Activated naive CD4-positive, alpha-beta T cell treated with Interleukin-2 at 50 U/mL for 16 hours (primary cell): Measurements from ENCODE around the gene GNAT1.
"Not testable (repeated sequence)": the region's sequence is repeated elsewhere in the genome, so short reads cannot be mapped to it uniquely, and the experiment has no call there.

ENCODE experiments used
- DNase-seq: peaks from one replicate; pipeline ENCODE4 v3.0.0-alpha.2; 2020

Gene GNAT1

GRCh38 chr3:50203809-50204803, 12.7 kb downstream of the GNAT1 start:
- DNase-seq: no peak

GRCh38 chr3:50204804-50205412, 13.5 kb downstream of the GNAT1 start, which contains the start of gene SLC38A3:
Gene SLC38A3 (plus strand): TSS chr3:50205271. CDS start chr3:50214200, 8,929 bp downstream.
- peak; percentile 22 for DNase-seq

- peak; percentile 42 for DNase-seq
These were observed 14.2 kb downstream of the GNAT1 start for GRCh38 chr3:50205413-50206276.

- no peak for DNase-seq
These were observed 16.1 kb downstream of the GNAT1 start for GRCh38 chr3:50207359-50208042.

- no peak for DNase-seq
These were observed 17.4 kb downstream of the GNAT1 start for GRCh38 chr3:50208677-50209344.

DNA sequence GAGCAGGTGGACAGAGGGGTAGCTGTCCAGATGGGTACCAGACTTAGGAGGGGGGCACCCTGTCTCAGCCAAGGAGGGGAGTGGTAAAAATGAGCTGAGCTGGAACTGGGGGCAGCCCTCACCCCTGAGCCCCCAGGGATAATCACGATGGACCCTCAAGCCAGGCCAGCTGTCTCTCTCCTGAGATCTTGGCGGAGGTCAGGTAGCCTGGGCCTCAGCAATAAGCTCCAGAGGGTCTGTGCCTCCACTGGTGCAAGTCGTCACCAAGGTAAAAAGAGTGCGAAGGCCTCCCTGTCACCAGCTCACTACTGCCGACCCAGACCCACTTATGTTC, 18.7 kb downstream of the GNAT1 start:
- no peak for DNase-seq

- no peak for DNase-seq
These were observed 19.3 kb downstream of the GNAT1 start for GRCh38 chr3:50210510-50211367.

DNA sequence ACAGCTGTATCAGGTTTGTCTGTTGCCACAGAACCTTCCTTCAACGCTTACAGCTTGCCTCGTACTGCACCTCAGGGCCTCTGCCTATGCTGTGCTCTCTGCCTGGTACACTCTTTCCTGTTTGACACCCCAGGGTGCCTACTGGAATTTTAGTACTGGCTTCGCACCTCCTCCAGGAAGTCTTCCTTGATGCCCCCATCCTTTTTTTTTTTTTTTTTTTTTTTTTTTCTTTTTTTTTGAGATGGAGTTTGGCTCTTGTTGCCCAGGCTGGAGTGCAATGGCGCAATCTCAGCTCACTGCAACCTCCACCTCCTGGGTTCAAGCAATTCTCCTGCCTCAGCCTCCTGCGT, 19.9 kb downstream of the GNAT1 start:
- DNase-seq: not testable (repeated sequence)

GRCh38 chr3:50211930-50212329, 20.5 kb downstream of the GNAT1 start:
- DNase-seq: peak; percentile 34

DNA sequence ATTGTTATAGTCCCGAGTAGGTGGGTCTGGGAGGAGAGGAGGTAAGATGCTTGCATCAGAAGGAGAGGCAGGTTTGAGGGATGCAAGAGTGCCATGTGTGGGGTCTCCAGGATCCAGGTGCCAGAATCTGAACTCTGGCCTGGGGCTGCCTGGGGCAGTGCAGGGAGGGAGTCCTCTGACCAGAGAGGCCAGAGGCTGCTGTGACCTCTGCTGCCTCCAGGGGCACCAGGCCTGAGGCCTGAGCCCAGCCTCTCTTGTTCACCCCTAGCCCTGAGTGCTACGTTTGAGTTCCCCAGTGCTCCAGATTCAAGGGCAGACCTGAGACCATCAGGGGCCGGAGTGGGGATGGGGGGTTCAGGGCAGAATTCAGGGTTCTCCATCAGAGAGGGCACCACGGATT, 21.1 kb downstream of the GNAT1 start:
- DNase-seq: no peak

- DNase-seq: no peak
These were observed 21.6 kb downstream of the GNAT1 start for GRCh38 chr3:50212971-50213370.

GRCh38 chr3:50213373-50213772, 22.0 kb downstream of the GNAT1 start:
- DNase-seq: no peak

DNA sequence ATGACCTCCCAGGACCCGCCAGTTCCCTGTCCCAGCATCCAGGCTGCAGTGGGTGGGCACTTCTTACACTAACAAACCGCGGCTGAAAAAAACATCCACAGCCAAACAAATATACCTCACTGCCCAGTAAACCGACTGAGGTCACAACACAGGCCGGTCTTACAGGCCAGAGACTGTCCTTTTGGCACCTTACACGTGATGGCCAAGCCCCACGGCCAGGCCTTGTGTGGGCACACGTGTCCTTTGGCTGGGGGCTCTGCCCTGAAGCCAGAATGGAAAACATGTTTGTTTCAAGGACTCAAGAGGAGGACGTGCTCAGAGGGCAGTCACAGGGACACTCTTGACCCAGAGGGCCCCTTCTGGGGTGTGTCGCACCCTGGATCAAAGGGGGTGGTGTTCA, 23.4 kb downstream of the GNAT1 start:
- no peak for DNase-seq

- no peak for DNase-seq
These were observed 24.1 kb downstream of the GNAT1 start for GRCh38 chr3:50215529-50215928.

DNA sequence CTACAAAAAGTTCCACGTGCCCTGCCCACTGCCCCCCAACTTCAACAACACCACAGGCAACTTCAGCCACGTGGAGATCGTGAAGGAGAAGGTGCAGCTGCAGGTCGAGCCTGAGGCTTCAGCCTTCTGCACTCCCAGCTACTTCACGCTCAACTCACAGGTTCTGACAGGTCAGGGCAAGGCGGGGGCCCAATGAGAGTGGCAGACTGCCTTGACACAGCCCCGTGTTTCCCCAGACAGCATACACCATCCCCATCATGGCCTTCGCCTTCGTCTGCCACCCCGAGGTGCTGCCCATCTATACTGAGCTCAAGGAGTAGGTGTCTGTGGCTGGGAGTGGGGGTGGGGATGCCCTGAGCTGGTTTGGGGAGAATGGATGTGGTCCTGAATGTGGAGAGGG, 26.3 kb downstream of the GNAT1 start:
- no peak for DNase-seq

GRCh38 chr3:50218448-50218847, 27.0 kb downstream of the GNAT1 start:
- no peak for DNase-seq

- DNase-seq: no peak
These were observed 27.9 kb downstream of the GNAT1 start for GRCh38 chr3:50219285-50219684.

GRCh38 chr3:50220109-50220508, 28.7 kb downstream of the GNAT1 start:
- no peak for DNase-seq

DNA sequence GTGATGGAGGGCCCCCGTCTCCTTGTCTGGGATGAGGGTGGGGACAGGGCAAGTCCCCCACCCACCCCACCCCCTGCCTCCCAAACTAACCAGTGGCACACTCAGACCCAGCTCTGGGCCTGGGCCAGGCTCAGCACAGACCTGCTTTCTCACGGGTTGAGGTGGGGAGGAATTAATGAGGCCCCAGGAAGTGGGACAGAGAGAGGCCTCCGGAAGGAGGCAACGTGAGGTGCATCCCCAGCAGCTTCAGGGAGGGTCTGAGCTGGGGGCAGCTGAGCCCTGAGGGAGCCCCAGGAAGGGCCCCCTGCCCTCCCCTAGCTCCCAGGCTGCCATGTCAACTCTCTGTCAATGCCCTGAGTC, 29.6 kb downstream of the GNAT1 start:
- DNase-seq: no peak

DNA sequence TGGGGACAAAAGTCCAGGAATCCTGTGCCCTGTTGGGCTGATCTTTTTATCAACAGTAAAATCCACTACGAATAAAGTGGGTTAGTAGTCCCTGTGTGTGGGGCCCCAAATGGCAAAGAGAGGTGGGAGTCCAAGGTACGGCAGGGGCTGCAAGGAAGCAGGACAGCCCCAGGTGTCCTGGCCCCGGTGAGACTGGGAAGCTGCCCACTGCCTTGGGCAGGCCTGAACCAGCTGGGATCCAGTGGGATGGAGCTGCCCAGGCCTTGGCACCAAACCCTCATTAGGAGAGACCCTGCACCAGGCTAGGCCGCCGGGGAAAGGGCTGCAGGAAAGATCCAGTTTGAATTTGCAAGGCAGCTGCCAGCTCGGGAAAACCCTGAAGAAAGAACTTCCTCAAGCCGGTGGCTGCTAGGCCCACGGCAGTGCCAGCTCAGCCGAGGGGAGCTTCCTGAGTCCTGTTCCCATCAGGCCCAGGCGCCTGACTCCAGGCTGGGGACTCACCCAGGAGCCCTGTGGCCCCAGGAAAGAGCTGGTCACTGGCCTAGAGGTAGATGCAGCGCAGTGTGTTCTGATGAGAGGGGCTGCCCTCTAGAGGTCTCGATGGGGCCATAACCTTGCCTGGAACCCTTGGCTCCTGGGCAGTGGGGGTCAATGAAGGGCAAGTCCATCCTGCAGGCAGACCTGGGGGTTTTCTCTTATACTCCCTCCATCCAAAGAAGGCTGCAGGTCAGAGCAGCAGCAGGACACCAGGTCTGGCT, 30.2 kb downstream of the GNAT1 start:
- no peak for DNase-seq

DNA sequence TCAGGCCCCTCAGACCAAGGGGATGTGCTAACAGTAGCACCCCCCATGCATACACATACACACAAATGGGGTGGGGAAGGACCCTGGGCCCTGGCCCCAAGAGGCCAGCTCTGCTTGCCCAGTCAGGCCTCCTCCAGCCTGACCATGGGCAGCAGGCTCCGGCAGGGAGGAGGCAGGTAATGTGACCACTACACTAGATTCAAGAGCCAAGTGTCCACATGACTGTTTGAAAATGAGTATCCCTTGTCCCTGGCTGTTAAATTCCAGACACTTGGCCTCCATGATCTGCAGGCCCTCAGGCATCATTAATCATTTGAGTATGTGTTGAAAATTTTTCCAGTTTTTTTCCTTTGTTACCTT, 30.7 kb downstream of the GNAT1 start:
- DNase-seq: no peak
